Chondrocyte (in vitro differentiated cells): Measurements from ENCODE around the gene NR1H4. TPM values are rescaled to one million over a fixed set of nuclear protein-coding genes. Genes with fewer than 3 reads are reported as not detected.

ENCODE experiments used
- DNase-seq: peaks from one replicate; pipeline ENCODE4 v3.0.0; 2021; ENCODE audit warnings: mixed read lengths, low spot score
- H3K27ac Mint-ChIP-seq: one replicate; pipeline ENCODE4 v1.8.0; 2021; ENCODE audit warnings: mild to moderate bottlenecking, moderate library complexity, mixed read lengths; ENCODE audit not compliant: unreplicated experiment
- H3K27me3 Mint-ChIP-seq: 2 replicates; pipeline ENCODE4 v1.8.0; 2021; ENCODE audit warnings: low read depth, mixed read lengths
- H3K36me3 Mint-ChIP-seq: 2 replicates; pipeline ENCODE4 v1.8.0; 2021; ENCODE audit warnings: low read depth, mixed read lengths
- H3K4me1 Mint-ChIP-seq: 2 replicates; pipeline ENCODE4 v1.8.0; 2021; ENCODE audit warnings: low read depth, mild to moderate bottlenecking, mixed read lengths
- H3K4me3 Mint-ChIP-seq: one replicate; pipeline ENCODE4 v1.8.0; 2021; ENCODE audit warnings: mild to moderate bottlenecking, moderate library complexity, mixed read lengths; ENCODE audit not compliant: unreplicated experiment
- H3K9me3 Mint-ChIP-seq: 2 replicates; pipeline ENCODE4 v1.8.0; 2021; ENCODE audit warnings: low read depth, mixed read lengths
- total RNA-seq: library from RNA; stranded (reverse); gene quantifications from 3 replicates; pipeline ENCODE4 v1.2.1, GENCODE V29; 2021
- TF ChIP-seq, protein P1 (sequence below): fragments of 200-600 bp; sonication (generic); IDR thresholded peaks from 2 replicates; pipeline ENCODE4 v1.5.0; 2021; ENCODE audit warnings: antibody characterized with exemption, mild to moderate bottlenecking, moderate library complexity

Gene NR1H4
- total RNA-seq, 1 donor from 2014 or later = not detected

DNA sequence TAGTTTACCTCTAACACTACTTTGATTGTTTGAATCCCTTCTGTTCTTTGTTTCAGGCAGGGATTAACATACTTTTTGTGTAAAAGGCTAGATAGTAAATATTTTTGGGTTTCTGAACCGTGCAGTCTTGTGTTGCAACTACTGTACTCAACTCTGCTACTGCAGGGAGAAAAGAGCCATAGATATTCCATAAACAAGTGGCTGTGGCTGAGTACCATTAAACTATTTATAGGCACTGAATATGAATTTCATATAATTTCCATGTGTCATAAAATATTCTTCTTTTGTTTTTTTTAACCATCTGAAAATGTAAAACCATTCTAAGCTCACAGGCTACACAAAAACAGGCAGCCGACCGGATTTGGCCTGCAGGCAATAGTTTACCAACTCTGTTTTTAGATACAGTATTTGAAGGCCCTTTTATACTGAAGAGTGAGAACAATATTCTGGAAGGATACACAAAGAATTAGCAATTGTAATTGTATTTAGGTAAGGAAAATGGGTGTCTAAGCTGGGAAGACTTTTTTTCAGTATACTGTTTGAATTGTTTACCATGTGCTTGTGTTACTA is 15.7 kb downstream of the NR1H4 start:
- H3K27ac Mint-ChIP-seq = no peak overlapping the region
- H3K4me1 Mint-ChIP-seq = no peaks in the 10 kb centered on the region
- H3K36me3 Mint-ChIP-seq = no peaks in the 10 kb centered on the region
- no peaks in the 10 kb centered on the region for H3K9me3 Mint-ChIP-seq
- TF ChIP-seq, protein P1, sequence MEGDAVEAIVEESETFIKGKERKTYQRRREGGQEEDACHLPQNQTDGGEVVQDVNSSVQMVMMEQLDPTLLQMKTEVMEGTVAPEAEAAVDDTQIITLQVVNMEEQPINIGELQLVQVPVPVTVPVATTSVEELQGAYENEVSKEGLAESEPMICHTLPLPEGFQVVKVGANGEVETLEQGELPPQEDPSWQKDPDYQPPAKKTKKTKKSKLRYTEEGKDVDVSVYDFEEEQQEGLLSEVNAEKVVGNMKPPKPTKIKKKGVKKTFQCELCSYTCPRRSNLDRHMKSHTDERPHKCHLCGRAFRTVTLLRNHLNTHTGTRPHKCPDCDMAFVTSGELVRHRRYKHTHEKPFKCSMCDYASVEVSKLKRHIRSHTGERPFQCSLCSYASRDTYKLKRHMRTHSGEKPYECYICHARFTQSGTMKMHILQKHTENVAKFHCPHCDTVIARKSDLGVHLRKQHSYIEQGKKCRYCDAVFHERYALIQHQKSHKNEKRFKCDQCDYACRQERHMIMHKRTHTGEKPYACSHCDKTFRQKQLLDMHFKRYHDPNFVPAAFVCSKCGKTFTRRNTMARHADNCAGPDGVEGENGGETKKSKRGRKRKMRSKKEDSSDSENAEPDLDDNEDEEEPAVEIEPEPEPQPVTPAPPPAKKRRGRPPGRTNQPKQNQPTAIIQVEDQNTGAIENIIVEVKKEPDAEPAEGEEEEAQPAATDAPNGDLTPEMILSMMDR = no peak
- H3K4me3 Mint-ChIP-seq = no peak overlapping the region
- no peak for DNase-seq
- peaks cover 4% of the 10 kb centered on the region for H3K27me3 Mint-ChIP-seq

DNA sequence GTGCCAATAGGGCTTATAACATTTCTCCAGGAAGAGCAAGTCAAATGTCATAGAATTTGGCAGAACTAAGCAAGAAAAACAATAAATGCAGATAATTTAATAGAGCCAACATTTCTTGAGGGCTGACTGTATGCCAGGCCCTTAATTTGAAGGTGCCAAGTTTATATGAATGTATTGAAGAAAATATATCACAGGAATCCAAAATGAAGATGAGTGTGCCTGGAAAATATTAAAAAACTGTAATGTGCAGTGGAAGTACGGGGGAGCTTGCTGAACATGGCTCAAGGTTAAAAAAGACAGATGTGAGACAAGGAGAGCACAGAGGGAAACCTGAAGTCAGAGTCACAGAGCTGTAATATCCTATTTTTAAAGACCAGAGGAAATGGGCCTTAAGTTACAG is 16.4 kb downstream of the NR1H4 start:
- Mint-ChIP-seq H3K36me3 (no peaks in the 10 kb centered on the region), H3K27ac (no peak overlapping the region), H3K9me3 (no peaks in the 10 kb centered on the region), H3K4me1 (no peaks in the 10 kb centered on the region), H3K4me3 (no peak overlapping the region), H3K27me3 (peaks cover 7% of the 10 kb centered on the region)
- no peak for DNase-seq
- TF ChIP-seq, protein P1 = no peak

DNA sequence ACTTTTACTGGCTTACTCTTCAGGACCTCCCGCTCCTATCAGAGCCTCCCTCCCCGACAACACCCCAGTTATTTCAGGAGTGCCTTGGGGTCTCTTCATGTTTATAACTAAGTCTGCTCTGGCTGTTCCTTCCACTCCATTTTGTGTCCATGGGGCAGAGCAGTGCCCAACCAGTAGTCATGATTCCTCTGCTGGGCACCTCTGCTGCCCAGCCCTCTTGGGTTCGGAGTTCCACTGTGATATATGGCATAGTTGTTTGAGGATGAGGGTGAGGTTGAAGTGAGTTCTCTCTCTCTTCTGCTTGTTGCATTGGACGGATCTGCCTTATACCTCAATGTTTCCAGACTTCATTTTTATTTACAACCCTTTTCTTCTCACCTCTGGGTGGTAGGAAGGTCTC is 17.4 kb downstream of the NR1H4 start:
- Mint-ChIP-seq H3K4me3 (no peak overlapping the region), H3K9me3 (no peaks in the 10 kb centered on the region), H3K27me3 (peaks cover 7% of the 10 kb centered on the region), H3K36me3 (no peaks in the 10 kb centered on the region), H3K4me1 (no peaks in the 10 kb centered on the region), H3K27ac (no peak overlapping the region)
- no peak for DNase-seq
- TF ChIP-seq, protein P1 = no peak

DNA sequence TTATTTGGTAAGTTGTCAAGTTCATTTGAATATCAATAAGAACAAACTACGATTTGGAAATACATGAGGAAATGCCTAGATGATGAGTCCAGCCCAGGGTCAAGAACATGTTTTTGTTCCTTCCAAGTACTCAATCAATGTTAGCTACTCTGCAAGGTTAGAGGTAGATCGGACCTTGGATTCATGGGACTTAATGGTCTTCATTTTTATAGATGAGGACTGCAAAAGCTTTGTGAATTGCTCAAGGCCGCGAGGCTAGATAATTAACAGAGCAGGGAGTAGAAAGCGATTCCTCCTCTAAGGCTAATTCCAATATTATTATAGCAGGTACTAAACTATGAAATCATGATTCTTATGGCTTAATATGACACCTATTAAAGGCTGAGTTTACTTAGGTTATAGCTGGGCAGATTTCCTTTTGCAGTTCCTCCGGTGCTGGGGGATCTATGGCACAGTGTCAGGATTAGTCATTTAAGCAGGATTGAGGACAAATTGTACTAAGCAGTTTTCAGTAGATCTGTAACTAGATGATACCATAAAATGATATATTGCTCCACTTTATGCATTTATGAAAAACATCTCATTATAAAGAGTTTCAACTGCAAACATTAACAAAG is 19.8 kb downstream of the NR1H4 start:
- H3K4me3 Mint-ChIP-seq = no peak overlapping the region
- no peaks in the 10 kb centered on the region for H3K36me3 Mint-ChIP-seq
- peaks cover 5% of the 10 kb centered on the region for H3K27me3 Mint-ChIP-seq
- no peak overlapping the region for H3K27ac Mint-ChIP-seq
- no peaks in the 10 kb centered on the region for H3K4me1 Mint-ChIP-seq
- H3K9me3 Mint-ChIP-seq = no peaks in the 10 kb centered on the region
- no peak for DNase-seq
- TF ChIP-seq, protein P1 = no peak

DNA sequence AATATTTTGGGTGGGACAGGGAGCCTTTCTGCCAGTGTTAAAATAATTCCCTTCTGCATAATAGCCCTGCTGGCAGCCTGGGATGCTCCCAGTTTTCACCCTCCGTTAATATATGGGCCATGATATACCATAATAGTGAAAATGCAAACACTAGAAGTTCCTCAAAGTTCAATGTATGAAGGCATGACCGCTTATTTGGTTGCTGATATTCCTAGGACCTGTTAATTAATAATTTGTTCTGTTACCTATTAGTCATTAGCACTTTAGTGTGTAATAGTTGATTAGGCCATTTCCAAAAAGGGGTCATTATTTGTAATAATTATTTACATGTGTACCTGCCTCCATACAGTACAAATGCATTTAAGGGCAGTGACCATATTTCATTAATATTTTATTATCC is 20.4 kb downstream of the NR1H4 start:
- H3K27me3 Mint-ChIP-seq = peaks cover 5% of the 10 kb centered on the region
- no peaks in the 10 kb centered on the region for H3K36me3 Mint-ChIP-seq
- H3K9me3 Mint-ChIP-seq = no peaks in the 10 kb centered on the region
- no peaks in the 10 kb centered on the region for H3K4me1 Mint-ChIP-seq
- no peak for DNase-seq
- H3K27ac Mint-ChIP-seq = no peak overlapping the region
- TF ChIP-seq, protein P1 = no peak
- H3K4me3 Mint-ChIP-seq = no peak overlapping the region
